ENCODE measurements around the gene TSHB.

GRCh38 chr1:115006191-115006590 lies 23.4 kb upstream of the TSHB start:
- TF ChIP-seq CTCF (IDR thresholded peaks at IDR 0.05) (no peak), POLR2A (IDR thresholded peaks at IDR 0.05) (no peak), EP300 (IDR thresholded peaks at IDR 0.05) (no peak)

Data from ovary (tissue), 3 donors.